Measurements from ENCODE around the gene GOSR2.

GRCh38 chr17:46894024-46894423, 28.9 kb upstream of the GOSR2 start:
- TF ChIP-seq CTCF (IDR thresholded peaks at IDR 0.05) (no peak), ZFX (IDR thresholded peaks at IDR 0.05; ENCODE audit: borderline replicate concordance) (no peak)

Data from 22Rv1 (cell line).